Retina (tissue), 1 donor: Measurements from ENCODE around the gene RNFT1.
"Not testable (repeated sequence)": the region's sequence is repeated elsewhere in the genome, so short reads cannot be mapped to it uniquely, and the experiment has no call there.

Experiments
- DNase-seq: peaks from one replicate; pipeline ENCODE4 v3.0.0-alpha.2; 2016

The RNFT1 gene, protein sequence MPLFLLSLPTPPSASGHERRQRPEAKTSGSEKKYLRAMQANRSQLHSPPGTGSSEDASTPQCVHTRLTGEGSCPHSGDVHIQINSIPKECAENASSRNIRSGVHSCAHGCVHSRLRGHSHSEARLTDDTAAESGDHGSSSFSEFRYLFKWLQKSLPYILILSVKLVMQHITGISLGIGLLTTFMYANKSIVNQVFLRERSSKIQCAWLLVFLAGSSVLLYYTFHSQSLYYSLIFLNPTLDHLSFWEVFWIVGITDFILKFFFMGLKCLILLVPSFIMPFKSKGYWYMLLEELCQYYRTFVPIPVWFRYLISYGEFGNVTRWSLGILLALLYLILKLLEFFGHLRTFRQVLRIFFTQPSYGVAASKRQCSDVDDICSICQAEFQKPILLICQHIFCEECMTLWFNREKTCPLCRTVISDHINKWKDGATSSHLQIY

DNA sequence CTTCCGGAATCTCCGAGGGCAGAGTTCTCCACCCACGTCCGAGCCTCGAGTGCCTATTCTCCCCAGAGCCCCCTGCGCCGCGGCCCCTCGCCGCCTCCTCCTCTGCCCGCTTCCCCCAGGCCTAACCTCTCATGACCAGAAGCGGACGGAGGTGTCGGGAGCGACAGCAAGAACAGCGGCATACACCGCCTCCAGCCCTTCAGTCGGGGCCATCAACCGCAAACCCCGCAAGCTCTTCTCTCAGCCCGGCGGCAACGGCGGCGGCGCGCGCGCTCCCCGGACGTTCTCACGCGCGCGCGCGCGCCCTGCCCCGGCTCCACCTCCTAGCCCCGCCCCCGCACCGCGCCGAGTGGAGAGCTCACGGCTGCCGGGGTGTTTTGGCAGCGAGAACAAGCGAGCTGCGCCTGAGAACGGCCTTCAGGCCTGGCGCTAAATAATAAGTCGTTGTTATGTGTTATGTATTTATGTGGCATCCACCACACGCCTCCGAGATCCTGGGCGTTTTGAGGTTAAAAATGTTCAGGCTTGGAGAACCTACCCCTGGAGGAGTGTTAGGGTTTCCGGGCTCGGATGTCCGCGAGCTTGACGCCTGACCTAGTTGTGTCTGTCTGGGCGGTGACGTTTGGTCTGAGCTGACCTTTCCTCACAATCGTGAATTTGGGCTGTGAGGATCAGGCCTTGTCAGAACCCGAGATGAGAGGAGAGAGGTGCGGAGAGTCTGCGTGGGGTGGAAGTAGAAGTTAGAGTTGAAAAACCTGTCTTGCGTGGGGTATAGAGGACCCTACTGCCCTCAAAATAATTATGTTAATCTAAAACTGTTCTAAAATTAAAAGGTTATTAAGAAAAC, at the start of gene RNFT1:
RNFT1 (minus strand) TSS at position 259 of the 847 bp plus-strand sequence; CDS start at position 182, 77 bp downstream.
- DNase-seq: peak; percentile 97

GRCh38 chr17:60009326-60009725, 44.8 kb upstream of the RNFT1 start:
- not testable (repeated sequence) for DNase-seq

DNA sequence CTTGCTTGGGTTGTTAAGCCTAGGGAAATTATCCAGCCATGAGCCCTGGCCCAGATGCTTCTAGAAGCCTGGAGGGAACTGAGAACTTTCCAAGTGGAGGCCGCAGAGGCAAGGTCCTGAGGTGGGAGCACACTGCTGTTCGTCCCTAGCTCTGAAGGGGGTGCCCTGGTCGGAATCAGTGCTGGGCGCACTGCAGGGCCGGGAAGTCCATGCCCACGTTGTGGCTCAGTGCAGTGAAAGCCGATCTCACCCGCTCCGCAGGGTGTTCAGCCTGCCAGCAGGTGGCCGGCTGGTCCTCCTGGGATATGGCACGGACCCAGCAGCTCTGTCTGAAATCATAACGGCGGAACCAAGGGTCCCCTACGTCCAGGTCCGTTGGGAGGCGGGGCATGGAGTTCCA, 43.8 kb upstream of the RNFT1 start:
- not testable (repeated sequence) for DNase-seq

GRCh38 chr17:60006160-60006559, 41.6 kb upstream of the RNFT1 start:
- DNase-seq: no peak

DNA sequence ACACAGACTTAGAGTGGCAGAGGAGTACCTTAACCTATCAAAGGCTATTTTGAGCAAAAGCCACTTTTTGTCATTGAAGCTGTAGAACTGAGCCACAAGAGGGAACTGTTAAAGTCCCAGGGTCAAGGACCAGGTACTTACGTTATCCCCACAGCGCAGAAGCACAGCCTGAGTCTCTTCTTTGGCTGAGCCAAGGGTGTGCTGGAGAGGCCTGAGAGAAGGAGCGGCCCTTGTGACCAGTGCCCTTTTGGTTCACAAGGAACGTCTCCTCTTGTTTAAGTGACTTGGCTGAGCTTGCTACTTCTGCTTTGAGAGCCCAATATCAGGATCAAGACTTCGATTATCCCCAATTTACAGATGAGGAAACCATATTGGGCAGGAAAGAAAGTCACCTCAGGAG, 40.0 kb upstream of the RNFT1 start:
- not testable (repeated sequence) for DNase-seq

- DNase-seq: not testable (repeated sequence)
Observed at GRCh38 chr17:60002405-60002804, 37.9 kb upstream of the RNFT1 start.

DNA sequence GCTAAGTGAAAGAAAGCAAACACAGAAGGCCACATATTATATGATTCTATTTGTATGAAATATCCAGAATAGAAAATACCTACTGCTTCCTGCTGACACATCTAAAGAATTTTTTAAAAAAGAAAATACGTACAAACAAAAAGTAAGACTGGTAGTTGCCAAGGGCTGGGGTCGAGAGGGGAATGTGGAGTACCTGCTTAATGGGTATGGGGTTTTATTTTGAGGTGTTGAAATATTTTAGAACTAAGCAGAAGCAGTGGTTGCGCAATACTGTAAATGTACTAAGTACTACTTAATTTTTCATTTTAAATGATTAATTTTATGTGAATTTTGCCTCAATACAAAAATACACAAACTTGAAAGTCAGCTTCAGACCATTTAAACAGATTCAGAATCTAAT, 32.1 kb upstream of the RNFT1 start:
- not testable (repeated sequence) for DNase-seq

DNA sequence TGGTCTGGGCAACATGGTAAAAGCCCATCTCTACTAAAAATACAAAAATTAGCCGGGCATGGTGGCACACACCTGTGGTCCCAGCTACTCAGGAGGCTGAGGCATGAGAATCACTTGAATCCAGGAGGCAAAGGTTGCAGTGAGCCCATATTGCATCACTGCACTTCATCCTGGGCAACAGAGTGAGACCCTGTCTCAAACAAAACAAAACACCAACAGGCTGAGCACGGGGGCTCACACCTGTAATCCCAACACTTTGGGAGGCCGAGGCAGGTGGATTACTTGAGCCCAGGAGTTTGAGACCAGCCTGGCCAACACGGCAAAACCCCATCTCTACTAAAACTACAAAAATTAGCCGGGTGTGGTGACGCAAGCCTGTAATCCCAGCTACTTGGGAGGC, 10.6 kb upstream of the RNFT1 start:
- not testable (repeated sequence) for DNase-seq

DNA sequence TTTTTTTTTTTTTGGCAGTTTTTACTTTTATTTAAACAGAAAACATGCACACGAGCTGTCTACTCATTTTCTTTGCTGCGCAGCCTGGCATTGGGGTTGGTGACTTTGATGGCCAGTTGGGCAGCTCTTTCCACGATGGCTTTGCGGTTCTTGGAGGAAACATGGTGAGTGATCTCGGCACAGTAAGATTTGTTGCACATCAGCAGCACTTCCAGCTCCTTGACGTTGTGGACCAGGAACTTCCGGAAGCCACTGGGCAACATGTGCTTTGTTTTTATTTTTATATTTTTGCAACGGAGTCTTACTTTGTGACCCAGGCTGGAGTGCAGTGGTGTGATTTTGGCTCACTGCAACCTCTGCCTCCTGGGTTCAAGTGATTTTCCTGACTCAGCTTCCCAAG, 8.9 kb upstream of the RNFT1 start:
- not testable (repeated sequence) for DNase-seq

DNA sequence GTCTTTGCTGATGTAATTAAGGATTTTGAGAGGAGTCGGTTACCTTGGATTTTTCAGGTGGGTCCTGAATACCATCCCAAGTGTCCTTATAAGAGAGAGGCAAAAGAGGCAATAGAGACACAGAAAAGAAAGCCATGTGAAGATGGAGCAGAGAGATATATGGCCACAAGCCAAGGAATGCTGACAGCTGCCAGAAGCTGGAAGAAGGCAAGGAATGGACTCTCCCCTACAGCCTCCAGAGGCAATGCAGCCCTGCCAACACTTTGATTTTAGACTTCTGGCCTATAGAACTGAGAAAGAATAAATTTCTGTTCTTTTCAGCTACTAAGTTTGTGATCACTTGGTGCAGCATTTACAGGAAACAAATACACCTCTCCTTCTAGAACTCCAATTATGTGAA, 8.2 kb upstream of the RNFT1 start:
- DNase-seq: no peak

DNA sequence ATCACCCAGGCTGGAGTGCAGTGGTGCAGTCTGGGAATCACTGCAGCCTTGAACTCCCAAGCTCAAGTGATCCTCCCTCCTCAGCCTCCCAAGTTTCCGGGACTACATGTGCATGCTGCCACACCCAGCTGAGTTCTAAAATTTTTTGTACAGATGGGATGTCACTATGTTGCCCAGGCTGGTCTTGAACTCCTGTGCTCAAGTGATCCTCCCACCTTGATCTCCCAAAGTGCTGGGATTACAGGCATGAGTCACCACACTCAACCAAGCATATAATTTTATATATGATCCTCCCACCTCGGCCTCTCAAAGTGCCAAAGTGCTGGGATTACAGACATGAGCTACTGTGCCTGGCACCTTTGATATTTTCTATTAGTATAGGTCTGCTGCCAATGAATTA, 7.2 kb upstream of the RNFT1 start:
- DNase-seq: not testable (repeated sequence)

GRCh38 chr17:59963738-59964481, 630 bp downstream of the RNFT1 start:
- no peak for DNase-seq

- DNase-seq: no peak
Observed at GRCh38 chr17:59962739-59963318, 1.7 kb downstream of the RNFT1 start.

DNA sequence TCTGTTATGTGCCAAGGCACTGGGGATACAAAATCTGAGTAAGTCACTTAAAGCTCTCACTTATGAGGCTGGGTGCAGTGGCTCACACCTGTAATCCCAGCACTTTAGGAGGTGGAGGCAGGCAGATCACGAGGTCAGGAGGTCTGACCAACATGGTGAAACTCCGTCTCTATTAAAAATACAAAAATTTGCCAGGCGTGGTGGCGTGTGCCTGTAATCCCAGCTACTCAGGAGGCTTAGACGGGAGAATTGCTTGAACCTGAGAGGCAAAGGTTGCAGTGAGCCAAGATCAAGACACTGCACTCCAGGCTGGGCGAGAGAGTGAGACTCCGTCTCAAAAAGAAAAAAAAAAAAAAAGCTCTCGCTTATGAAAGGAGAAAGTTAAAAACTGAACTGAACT, 5.0 kb downstream of the RNFT1 start:
- DNase-seq: not testable (repeated sequence)

- no peak for DNase-seq
Observed at GRCh38 chr17:59954856-59955255, 9.7 kb downstream of the RNFT1 start.

- DNase-seq: no peak
Observed at GRCh38 chr17:59950049-59950448, 14.5 kb downstream of the RNFT1 start.

GRCh38 chr17:59947310-59947709, 17.2 kb downstream of the RNFT1 start:
- DNase-seq: not testable (repeated sequence)

DNA sequence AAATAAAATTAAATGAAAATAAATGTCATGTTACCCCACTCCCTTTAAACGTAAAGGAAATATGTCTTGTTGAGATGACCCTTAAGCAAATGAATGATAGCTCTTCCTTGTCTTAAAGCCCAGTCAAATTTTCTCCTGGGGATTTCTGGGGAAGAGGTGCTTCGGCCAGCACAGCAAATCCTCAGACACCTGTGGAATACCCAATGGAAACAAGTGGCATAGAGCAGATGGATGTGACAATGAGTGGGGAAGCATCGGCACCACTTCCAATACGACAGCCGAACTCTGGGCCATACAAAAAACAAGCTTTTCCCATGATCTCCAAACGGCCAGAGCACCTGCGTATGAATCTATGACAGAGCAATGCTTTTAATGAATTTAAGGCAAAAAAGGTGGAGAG, 18.1 kb downstream of the RNFT1 start:
- DNase-seq: not testable (repeated sequence)

DNA sequence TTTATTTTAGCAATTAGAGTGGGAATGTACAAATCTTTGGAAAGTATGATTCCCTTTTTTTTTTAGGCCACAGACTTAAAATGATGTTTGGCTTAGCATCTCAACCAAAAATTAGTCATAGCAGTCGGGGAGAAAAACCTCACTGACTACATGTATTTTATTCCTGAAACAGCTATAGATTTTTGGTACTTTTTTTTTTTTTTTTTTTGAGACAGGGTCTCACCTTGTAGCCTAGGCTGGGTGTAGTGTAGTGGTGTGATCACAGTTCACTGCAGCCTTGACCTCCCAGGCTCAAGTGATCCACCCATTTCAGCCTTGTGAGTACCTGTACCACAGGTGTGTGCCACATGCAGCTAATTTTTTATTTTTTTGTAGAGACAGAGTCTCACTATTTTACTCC, 23.4 kb downstream of the RNFT1 start:
- no peak for DNase-seq

DNA sequence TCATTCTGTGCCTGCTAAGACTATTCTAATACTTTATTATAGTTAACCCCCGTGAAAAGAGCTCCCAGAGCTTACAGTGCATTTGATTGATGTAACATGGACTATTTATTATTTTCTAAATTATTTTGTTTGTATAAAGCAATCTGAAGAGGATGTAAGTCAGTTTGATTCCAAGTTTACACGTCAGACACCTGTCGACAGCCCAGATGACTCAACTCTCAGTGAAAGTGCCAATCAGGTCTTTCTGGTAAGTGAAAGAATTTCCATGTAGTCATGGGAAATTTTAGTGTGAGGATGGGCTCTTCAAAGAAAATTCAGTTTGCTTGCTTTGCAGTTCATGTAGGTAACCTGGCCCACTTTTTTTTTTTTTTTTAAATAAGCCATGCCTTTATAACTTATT, 23.8 kb downstream of the RNFT1 start:
- DNase-seq: not testable (repeated sequence)

DNA sequence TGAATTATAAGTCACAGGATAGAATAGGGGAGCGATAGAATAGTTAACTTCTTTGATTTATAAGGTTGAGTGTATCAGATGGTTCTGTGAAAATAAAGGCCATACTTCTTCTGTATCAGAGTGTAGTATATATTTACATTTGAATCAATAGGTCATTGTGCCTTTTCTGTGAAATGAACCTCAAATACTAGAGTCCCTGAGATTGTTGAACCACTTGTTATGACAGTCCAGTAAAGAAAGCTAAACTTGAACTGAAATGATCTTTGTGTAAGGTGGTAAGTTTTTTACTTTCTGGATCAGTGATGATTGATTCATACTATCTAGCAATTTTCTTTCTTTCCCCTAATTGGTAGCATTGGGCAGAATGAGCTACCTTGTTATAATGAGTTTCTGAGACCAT, 31.2 kb downstream of the RNFT1 start:
- not testable (repeated sequence) for DNase-seq

GRCh38 chr17:59930768-59931167, 33.8 kb downstream of the RNFT1 start:
- DNase-seq: not testable (repeated sequence)

GRCh38 chr17:59930121-59930520, 34.4 kb downstream of the RNFT1 start:
- DNase-seq: not testable (repeated sequence)
